BE2C (cell line): ENCODE measurements around the gene MAST2.
"Not testable (repeated sequence)": the region's sequence is repeated elsewhere in the genome, so short reads cannot be mapped to it uniquely, and the experiment has no call there.

Experiments
- DNase-seq: peaks from one replicate; pipeline ENCODE4 v3.0.0-alpha.2; 2020
- H3K27me3 ChIP-seq: fragments of 250-450 bp; sonication (Bioruptor Pico); 2 replicates; pipeline ENCODE4 v1.5.1; 2020; ENCODE audit warnings: mild to moderate bottlenecking
- H3K36me3 ChIP-seq: fragments of 250-450 bp; sonication (Bioruptor Pico); 2 replicates; pipeline ENCODE4 v1.5.1; 2020; ENCODE audit warnings: mild to moderate bottlenecking
- H3K4me1 ChIP-seq: fragments of 250-450 bp; sonication (Bioruptor Pico); 2 replicates; pipeline ENCODE4 v1.5.1; 2020
- H3K4me3 ChIP-seq: 2 replicates; pipeline ENCODE4 v1.5.1; 2011; ENCODE audit warnings: low read depth, low read length
- H3K9me3 ChIP-seq: fragments of 250-450 bp; sonication (Bioruptor Pico); 2 replicates; pipeline ENCODE4 v1.5.1; 2020
- CTCF ChIP-seq: IDR thresholded peaks from 2 replicates; pipeline ENCODE4 v1.5.1; 2012; ENCODE audit warnings: mild to moderate bottlenecking, low read depth, low read length

MAST2 gene

DNA sequence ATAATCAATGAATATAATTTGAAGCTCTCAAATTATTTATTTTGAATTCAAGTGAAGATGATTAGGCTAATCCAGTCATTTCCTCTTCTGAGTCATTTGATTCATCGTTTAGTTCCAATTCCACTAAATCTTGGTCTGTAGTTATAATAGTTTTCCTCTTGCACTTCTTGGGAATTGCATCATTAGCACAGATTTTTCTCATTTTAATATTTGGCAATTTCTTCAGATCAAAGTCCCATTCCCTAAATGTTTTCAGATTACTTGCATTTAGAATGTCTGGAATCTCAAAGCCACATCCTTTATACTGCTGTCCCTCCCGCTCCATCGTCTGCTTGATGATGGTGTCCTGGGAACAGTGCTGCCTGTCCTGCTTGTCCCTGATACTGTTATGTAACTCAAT, 43.5 kb downstream of the MAST2 start:
- Histone ChIP-seq H3K9me3 (no peaks in the 10 kb centered on the region), H3K27me3 (no peaks in the 10 kb centered on the region), H3K4me3 (no peak overlapping the region), H3K36me3 (no peaks in the 10 kb centered on the region), H3K4me1 (no peaks in the 10 kb centered on the region)
- DNase-seq = no peak
- TF ChIP-seq CTCF = no peak

DNA sequence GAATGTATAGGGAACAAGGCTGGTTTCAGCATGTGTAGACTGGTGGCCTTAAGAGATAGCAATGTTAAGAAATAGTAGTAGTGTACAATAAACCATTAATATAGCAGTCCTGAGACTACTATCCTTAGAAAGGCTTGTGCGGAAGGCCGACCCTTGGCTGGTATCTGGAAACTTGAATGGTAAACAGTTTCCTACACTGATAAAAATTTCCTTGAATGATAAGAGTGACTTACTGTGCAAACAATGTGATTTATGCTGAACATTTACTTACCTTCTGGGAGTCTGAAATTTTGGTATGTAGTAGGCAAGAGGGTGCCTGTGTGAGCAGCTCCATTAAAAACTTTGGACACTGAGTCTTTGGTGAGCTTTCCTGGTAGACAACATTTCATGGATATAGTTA, 44.7 kb downstream of the MAST2 start:
- TF ChIP-seq CTCF = no peak
- no peak for DNase-seq
- H3K4me1 ChIP-seq = no peaks in the 10 kb centered on the region
- no peaks in the 10 kb centered on the region for H3K36me3 ChIP-seq
- no peaks in the 10 kb centered on the region for H3K27me3 ChIP-seq
- no peaks in the 10 kb centered on the region for H3K9me3 ChIP-seq
- no peak overlapping the region for H3K4me3 ChIP-seq

GRCh38 chr1:45848714-45849113, 45.3 kb downstream of the MAST2 start:
- no peak for DNase-seq
- Histone ChIP-seq H3K4me1 (no peaks in the 10 kb centered on the region), H3K27me3 (no peaks in the 10 kb centered on the region), H3K4me3 (no peak overlapping the region), H3K9me3 (no peaks in the 10 kb centered on the region), H3K36me3 (no peaks in the 10 kb centered on the region)
- TF ChIP-seq CTCF = no peak

GRCh38 chr1:45850017-45850416, 46.6 kb downstream of the MAST2 start:
- TF ChIP-seq CTCF = no peak
- no peaks in the 10 kb centered on the region for H3K36me3 ChIP-seq
- H3K4me1 ChIP-seq = no peaks in the 10 kb centered on the region
- no peak overlapping the region for H3K4me3 ChIP-seq
- no peaks in the 10 kb centered on the region for H3K9me3 ChIP-seq
- no peak for DNase-seq
- H3K27me3 ChIP-seq = no peaks in the 10 kb centered on the region

GRCh38 chr1:45854724-45855123, 51.3 kb downstream of the MAST2 start:
- H3K4me1 ChIP-seq = no peaks in the 10 kb centered on the region
- no peaks in the 10 kb centered on the region for H3K27me3 ChIP-seq
- TF ChIP-seq CTCF = no peak
- no peak for DNase-seq
- no peaks in the 10 kb centered on the region for H3K9me3 ChIP-seq
- no peaks in the 10 kb centered on the region for H3K36me3 ChIP-seq
- H3K4me3 ChIP-seq = no peak overlapping the region

GRCh38 chr1:45857101-45857700, 53.8 kb downstream of the MAST2 start:
- H3K27me3 ChIP-seq = no peaks in the 10 kb centered on the region
- no peak for TF ChIP-seq CTCF
- no peak overlapping the region for H3K4me3 ChIP-seq
- no peaks in the 10 kb centered on the region for H3K4me1 ChIP-seq
- no peaks in the 10 kb centered on the region for H3K9me3 ChIP-seq
- no peak for DNase-seq
- H3K36me3 ChIP-seq = no peaks in the 10 kb centered on the region

DNA sequence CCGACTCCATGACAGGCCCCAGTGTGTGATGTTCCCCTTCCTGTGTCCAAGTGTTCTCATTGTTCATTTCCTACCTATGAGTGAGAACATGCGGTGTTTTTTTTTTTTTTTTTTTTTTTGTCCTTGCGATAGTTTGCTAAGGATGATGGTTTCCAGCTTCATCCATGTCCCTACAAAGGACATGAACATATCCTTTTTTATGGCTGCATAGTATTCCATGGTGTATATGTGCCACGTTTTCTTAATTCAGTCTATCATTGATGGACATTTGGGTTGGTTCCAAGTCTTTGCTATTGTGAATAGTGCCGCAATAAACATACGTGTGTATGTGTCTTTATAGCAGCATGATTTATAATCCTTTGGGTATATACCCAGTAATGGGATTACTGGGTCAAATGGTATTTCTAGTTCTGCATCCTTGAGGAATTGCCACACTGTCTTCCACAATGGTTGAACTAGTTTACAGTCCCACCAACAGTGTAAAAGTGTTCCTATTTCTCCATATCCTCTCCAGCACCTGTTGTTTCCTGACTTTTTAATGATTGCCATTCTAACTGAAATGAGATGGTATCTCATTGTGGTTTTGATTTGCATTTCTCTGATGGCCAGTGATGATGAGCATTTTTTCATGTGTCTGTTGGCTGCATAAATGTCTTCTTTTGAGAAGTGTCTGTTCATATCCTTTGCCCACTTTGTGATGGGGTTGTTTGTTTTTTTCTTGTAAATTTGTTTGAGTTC, 54.5 kb downstream of the MAST2 start:
- not testable (repeated sequence) for H3K9me3 ChIP-seq, H3K4me1 ChIP-seq, DNase-seq, H3K36me3 ChIP-seq, H3K4me3 ChIP-seq, H3K27me3 ChIP-seq
